Activated T-cell treated with anti-CD3 and anti-CD28 coated beads, Interleukin-2, amount 50 U/mL, for 4 hours (primary cell): ENCODE data around the gene FLVCR1. TPM values are rescaled to one million over a fixed set of nuclear protein-coding genes. Genes with fewer than 3 reads are reported as not detected.
"Not testable (repeated sequence)": the region's sequence is repeated elsewhere in the genome, so short reads cannot be mapped to it uniquely, and the experiment has no call there.

Experiments used
- ATAC-seq, 2 donors: fragments of 200-7000 bp; cut with Tn5 transposase; one replicate each; pipeline ENCODE4 v1.10.0; 2021
- DNase-seq: peaks from one replicate; pipeline ENCODE4 v3.0.0-alpha.2; 2020
- H3K27me3 Mint-ChIP-seq: one replicate; pipeline ENCODE4 v1.8.0; 2021; ENCODE audit warnings: low read depth, mixed read lengths
- H3K36me3 Mint-ChIP-seq: one replicate; pipeline ENCODE4 v1.8.0; 2022; ENCODE audit warnings: mixed read lengths; ENCODE audit not compliant: insufficient read depth
- H3K4me1 Mint-ChIP-seq: one replicate; pipeline ENCODE4 v1.8.0; 2021; ENCODE audit warnings: low read depth, mixed read lengths
- H3K4me3 Mint-ChIP-seq: one replicate; pipeline ENCODE4 v1.8.0; 2021; ENCODE audit warnings: mild to moderate bottlenecking, moderate library complexity, mixed read lengths
- H3K9me3 Mint-ChIP-seq: one replicate; pipeline ENCODE4 v1.8.0; 2021; ENCODE audit warnings: mixed read lengths
- total RNA-seq, 3 donors: library from RNA; stranded (reverse); gene quantifications; one replicate each; pipeline ENCODE4 v1.2.1, GENCODE V29; 2021

The FLVCR1 gene
- total RNA-seq, 3 donors from 2014 or later = 10.2 to 14.7 (median 14.0) TPM

DNA sequence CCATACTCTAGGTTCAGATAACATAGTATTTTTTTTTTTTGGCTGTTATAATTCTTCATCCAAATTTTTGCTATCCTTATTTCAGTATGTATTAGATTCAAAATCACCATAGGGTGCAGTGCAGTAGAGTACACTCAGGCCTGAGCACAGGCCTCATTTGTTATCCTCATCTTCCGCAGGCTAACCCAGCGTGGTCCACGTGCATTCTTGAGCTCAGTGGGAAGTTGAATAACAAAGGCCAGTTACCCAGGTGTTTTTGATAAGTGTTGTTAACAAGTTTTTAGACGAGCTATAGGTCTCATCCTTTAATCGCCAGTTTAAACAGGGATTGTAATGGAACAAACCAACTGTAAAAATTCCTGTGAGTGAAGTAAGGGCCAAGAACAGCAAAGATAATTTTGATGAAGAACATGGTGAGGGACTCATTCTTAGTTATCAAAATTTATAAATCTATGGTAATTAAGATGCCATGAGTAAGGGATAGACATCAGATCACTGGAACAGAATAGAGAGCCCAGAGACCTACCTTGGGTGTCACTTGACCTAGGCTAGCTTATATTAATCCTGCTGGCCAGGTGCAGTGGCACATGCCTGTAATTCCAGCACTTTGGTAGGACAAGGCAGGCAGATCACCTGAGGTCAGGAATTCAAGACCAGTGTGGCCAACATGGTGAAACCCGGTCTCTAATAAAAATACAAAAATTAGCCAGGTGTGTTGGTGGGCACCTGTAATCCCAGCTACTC, 22.0 kb downstream of the FLVCR1 start:
- ATAC-seq = no peak
- Mint-ChIP-seq H3K4me3 (no peak overlapping the region), H3K36me3 (peaks cover 22% of the 10 kb centered on the region), H3K27me3 (no peaks in the 10 kb centered on the region), H3K4me1 (no peaks in the 10 kb centered on the region), H3K9me3 (no peaks in the 10 kb centered on the region)
- no peak for DNase-seq

- no peaks in the 10 kb centered on the region for H3K4me1 Mint-ChIP-seq
- DNase-seq (no peak), ATAC-seq (no peak)
- H3K27me3 Mint-ChIP-seq = no peaks in the 10 kb centered on the region
- H3K9me3 Mint-ChIP-seq = no peaks in the 10 kb centered on the region
- peaks cover 24% of the 10 kb centered on the region for H3K36me3 Mint-ChIP-seq
- no peak overlapping the region for H3K4me3 Mint-ChIP-seq
These were observed 26.5 kb downstream of the FLVCR1 start for GRCh38 chr1:212884592-212884991.

DNA sequence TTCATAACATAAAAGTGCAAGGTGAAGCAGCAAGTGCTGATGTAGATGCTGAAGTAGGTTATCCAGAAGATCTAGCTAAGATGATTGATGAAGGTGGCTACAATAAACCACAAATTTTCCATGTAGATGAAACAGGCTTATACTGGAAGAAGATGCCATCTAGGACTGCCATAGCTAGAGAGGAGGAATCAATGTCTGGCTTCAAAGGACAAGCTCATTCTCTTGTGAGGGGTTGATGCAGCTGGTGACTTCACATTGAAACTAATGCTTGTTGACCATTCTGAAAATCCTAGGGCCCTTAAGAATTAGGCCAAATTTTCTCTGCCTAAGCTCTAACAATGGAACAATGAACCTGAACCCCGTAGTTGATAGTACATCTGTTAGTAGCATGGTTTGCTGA, 34.0 kb downstream of the FLVCR1 start:
- Mint-ChIP-seq H3K9me3 (no peaks in the 10 kb centered on the region), H3K36me3 (peaks cover 58% of the 10 kb centered on the region), H3K4me1 (no peaks in the 10 kb centered on the region), H3K27me3 (no peaks in the 10 kb centered on the region), H3K4me3 (no peak overlapping the region)
- no peak for ATAC-seq
- DNase-seq = no peak

- no peak for ATAC-seq
- Mint-ChIP-seq H3K9me3 (peaks cover 35% of the 10 kb centered on the region), H3K27me3 (no peaks in the 10 kb centered on the region), H3K36me3 (peaks cover 43% of the 10 kb centered on the region), H3K4me3 (no peak overlapping the region), H3K4me1 (no peaks in the 10 kb centered on the region)
- no peak for DNase-seq
These were observed 41.8 kb downstream of the FLVCR1 start for GRCh38 chr1:212899845-212900244.

DNA sequence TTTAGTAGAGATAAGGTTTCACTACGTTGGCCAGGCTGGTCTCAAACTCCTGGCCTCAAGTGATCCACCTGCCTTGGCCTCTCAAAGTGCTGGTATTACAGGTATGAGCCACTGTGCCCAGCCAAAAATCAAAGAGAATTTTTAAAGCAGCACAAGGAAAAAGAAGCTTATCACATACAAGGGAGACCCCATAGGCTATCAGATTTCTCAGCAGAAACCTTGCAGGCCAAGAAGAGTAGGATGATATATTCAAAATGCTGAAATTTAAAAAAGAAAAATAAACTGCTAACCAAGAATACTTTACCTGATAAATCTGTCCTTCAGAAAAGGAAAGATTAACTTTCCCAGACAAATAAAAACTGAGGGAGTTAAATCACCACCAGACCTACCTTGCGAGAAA, 43.2 kb downstream of the FLVCR1 start:
- no peak for ATAC-seq
- H3K27me3 Mint-ChIP-seq = no peaks in the 10 kb centered on the region

GRCh38 chr1:212902054-212902453, 44.0 kb downstream of the FLVCR1 start:
- H3K36me3 Mint-ChIP-seq = peaks cover 30% of the 10 kb centered on the region
- DNase-seq = no peak
- H3K4me3 Mint-ChIP-seq = no peak overlapping the region
- no peaks in the 10 kb centered on the region for H3K27me3 Mint-ChIP-seq
- peaks cover 44% of the 10 kb centered on the region for H3K9me3 Mint-ChIP-seq
- no peak for ATAC-seq
- H3K4me1 Mint-ChIP-seq = no peaks in the 10 kb centered on the region

More for the DNA sequence above, 43.2 kb downstream of the FLVCR1 start:
- Mint-ChIP-seq H3K4me3 (no peak overlapping the region), H3K9me3 (peaks cover 44% of the 10 kb centered on the region), H3K36me3 (peaks cover 32% of the 10 kb centered on the region), H3K4me1 (no peaks in the 10 kb centered on the region)
- DNase-seq = no peak

DNA sequence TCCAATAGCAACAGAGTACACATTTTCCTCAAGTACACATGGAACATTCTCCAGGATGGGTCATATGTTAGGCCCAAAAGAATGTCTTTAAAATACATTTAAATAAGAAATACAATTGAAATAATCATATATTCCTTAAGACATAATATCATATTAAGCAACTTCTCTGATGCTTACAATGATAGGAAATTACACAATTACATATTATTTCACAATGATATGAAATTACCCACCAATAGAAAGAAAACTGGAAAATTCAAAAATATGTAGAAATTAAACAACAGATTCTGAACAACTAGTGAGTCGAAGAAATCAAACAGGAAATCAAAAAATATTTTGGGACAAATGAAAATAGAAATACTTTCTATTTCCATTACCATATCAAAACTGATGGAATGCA, 45.6 kb downstream of the FLVCR1 start:
- H3K4me1 Mint-ChIP-seq = no peaks in the 10 kb centered on the region

GRCh38 chr1:212908071-212908470, 50.0 kb downstream of the FLVCR1 start:
- DNase-seq, H3K27me3 Mint-ChIP-seq, H3K36me3 Mint-ChIP-seq, H3K4me1 Mint-ChIP-seq, H3K4me3 Mint-ChIP-seq, ATAC-seq: not testable (repeated sequence)
- H3K9me3 Mint-ChIP-seq = peaks cover 18% of the 10 kb centered on the region

More for the DNA sequence above, 45.6 kb downstream of the FLVCR1 start:
- H3K9me3 Mint-ChIP-seq = peaks cover 41% of the 10 kb centered on the region
- H3K36me3 Mint-ChIP-seq = peaks cover 19% of the 10 kb centered on the region
- DNase-seq (no peak), ATAC-seq (no peak)
- H3K27me3 Mint-ChIP-seq = no peaks in the 10 kb centered on the region
- no peak overlapping the region for H3K4me3 Mint-ChIP-seq

- H3K9me3 Mint-ChIP-seq = peaks cover 15% of the 10 kb centered on the region
- H3K4me1 Mint-ChIP-seq = no peaks in the 10 kb centered on the region
- ATAC-seq (no peak), DNase-seq (no peak)
- no peaks in the 10 kb centered on the region for H3K27me3 Mint-ChIP-seq
- no peaks in the 10 kb centered on the region for H3K36me3 Mint-ChIP-seq
- H3K4me3 Mint-ChIP-seq = no peak overlapping the region
These were observed 50.9 kb downstream of the FLVCR1 start for GRCh38 chr1:212908971-212909370.

GRCh38 chr1:212909652-212910063, 51.6 kb downstream of the FLVCR1 start:
- H3K27me3 Mint-ChIP-seq = no peaks in the 10 kb centered on the region
- no peaks in the 10 kb centered on the region for H3K36me3 Mint-ChIP-seq
- no peak overlapping the region for H3K4me3 Mint-ChIP-seq
- DNase-seq (no peak), ATAC-seq (no peak)
- peaks cover 11% of the 10 kb centered on the region for H3K9me3 Mint-ChIP-seq
- no peaks in the 10 kb centered on the region for H3K4me1 Mint-ChIP-seq

GRCh38 chr1:212910213-212910612, 52.1 kb downstream of the FLVCR1 start:
- H3K4me1 Mint-ChIP-seq, H3K4me3 Mint-ChIP-seq, H3K9me3 Mint-ChIP-seq, H3K36me3 Mint-ChIP-seq, DNase-seq, ATAC-seq, H3K27me3 Mint-ChIP-seq: not testable (repeated sequence)

- not testable (repeated sequence) for H3K36me3 Mint-ChIP-seq, H3K4me1 Mint-ChIP-seq, H3K4me3 Mint-ChIP-seq, H3K9me3 Mint-ChIP-seq, DNase-seq, ATAC-seq
- peaks cover 13% of the 10 kb centered on the region for H3K27me3 Mint-ChIP-seq
These were observed 55.6 kb downstream of the FLVCR1 start for GRCh38 chr1:212913638-212914037.

GRCh38 chr1:212914110-212914509, 56.0 kb downstream of the FLVCR1 start:
- ATAC-seq, H3K4me3 Mint-ChIP-seq, DNase-seq, H3K36me3 Mint-ChIP-seq, H3K4me1 Mint-ChIP-seq, H3K9me3 Mint-ChIP-seq: not testable (repeated sequence)
- peaks cover 13% of the 10 kb centered on the region for H3K27me3 Mint-ChIP-seq

DNA sequence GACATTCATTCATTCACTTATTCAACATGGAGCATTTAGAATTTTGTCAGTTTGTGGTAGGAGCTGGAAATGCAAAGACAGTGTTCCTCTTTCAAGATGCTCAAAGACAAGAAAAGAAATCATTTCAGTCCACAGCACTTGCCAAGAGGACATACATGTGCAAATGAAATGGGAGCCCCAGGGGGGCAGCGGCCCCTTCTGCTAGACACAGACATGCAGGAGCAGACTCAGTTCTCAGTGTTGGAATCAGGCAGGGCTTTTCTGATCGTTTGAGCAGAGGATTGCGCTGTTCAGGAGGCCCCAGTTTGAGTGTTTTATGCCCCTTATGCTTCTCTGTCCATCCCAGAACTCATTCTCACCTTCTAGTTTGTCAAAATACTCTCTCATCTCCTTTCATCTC, 56.7 kb downstream of the FLVCR1 start:
- H3K4me3 Mint-ChIP-seq = no peak overlapping the region
- no peaks in the 10 kb centered on the region for H3K4me1 Mint-ChIP-seq
- no peak for ATAC-seq
- DNase-seq = no peak
- H3K9me3 Mint-ChIP-seq = no peaks in the 10 kb centered on the region
- H3K27me3 Mint-ChIP-seq = peaks cover 13% of the 10 kb centered on the region
- no peaks in the 10 kb centered on the region for H3K36me3 Mint-ChIP-seq

GRCh38 chr1:212915245-212916091, 57.4 kb downstream of the FLVCR1 start:
- H3K36me3 Mint-ChIP-seq = no peaks in the 10 kb centered on the region
- no peak overlapping the region for H3K4me3 Mint-ChIP-seq
- ATAC-seq = no peak
- H3K9me3 Mint-ChIP-seq = no peaks in the 10 kb centered on the region
- H3K4me1 Mint-ChIP-seq = no peaks in the 10 kb centered on the region
- DNase-seq = no peak
- peaks cover 13% of the 10 kb centered on the region for H3K27me3 Mint-ChIP-seq
